ENCODE data around the gene CLBA1.
"Not testable (repeated sequence)": the region's sequence is repeated elsewhere in the genome, so short reads cannot be mapped to it uniquely, and the experiment has no call there.

- not testable (repeated sequence) for TF ChIP-seq LEF1 (IDR thresholded peaks at IDR 0.05; ENCODE audit: borderline replicate concordance); ZNF384 (IDR thresholded peaks at IDR 0.05); FOXA1 (IDR thresholded peaks at IDR 0.05); FOXK2 (IDR thresholded peaks at IDR 0.05); CTBP1 (IDR thresholded peaks at IDR 0.05; ENCODE audit: borderline replicate concordance); ARNT (IDR thresholded peaks at IDR 0.05); NFRKB (IDR thresholded peaks at IDR 0.05); TARDBP (IDR thresholded peaks at IDR 0.05)
Measured at GRCh38 chr14:104944436-104945205, 41.0 kb upstream of the CLBA1 start.
